Activated CD8-positive, alpha-beta T cell treated with anti-CD3 and anti-CD28 coated beads for 36 hours (primary cell): ENCODE data around the gene HSPA13. TPM values are rescaled to one million over a fixed set of nuclear protein-coding genes. Genes with fewer than 3 reads are reported as not detected.

Experiments used
- ATAC-seq: fragments of 200-7000 bp; cut with Tn5 transposase; one replicate; pipeline ENCODE4 v1.10.0; 2021; ENCODE audit warnings: mild to moderate bottlenecking, moderate library complexity
- CTCF ChIA-PET: fragments of 350-600 bp; sonication (Branson Sonifier 250); formaldehyde crosslinking; loops from one replicate; lab custom pipeline; 2021; ENCODE audit warnings: antibody characterized with exemption; lab: Charles Lee
- POLR2A ChIA-PET: fragments of 350-600 bp; sonication (Branson Sonifier 250); formaldehyde crosslinking; loops from one replicate; lab custom pipeline; 2021; ENCODE audit warnings: antibody characterized with exemption; lab: Charles Lee
- DNase-seq: peaks from one replicate; pipeline ENCODE4 v3.0.0-alpha.2; 2020
- H3K27ac Mint-ChIP-seq: one replicate; pipeline ENCODE4 v1.8.0; 2021; ENCODE audit warnings: mild to moderate bottlenecking, mixed read lengths
- H3K27me3 Mint-ChIP-seq: one replicate; pipeline ENCODE4 v1.8.0; 2021; ENCODE audit warnings: mixed read lengths
- H3K36me3 Mint-ChIP-seq: one replicate; pipeline ENCODE4 v1.8.0; 2021; ENCODE audit warnings: low read depth, mixed read lengths
- H3K4me1 Mint-ChIP-seq: one replicate; pipeline ENCODE4 v1.8.0; 2021; ENCODE audit warnings: low read depth, mixed read lengths
- H3K4me3 Mint-ChIP-seq: one replicate; pipeline ENCODE4 v1.8.0; 2021; ENCODE audit warnings: mild to moderate bottlenecking, moderate library complexity, mixed read lengths
- H3K9me3 Mint-ChIP-seq: one replicate; pipeline ENCODE4 v1.8.0; 2021; ENCODE audit warnings: mixed read lengths
- intact Hi-C: fragments of 100-400 bp; cut with micrococcal nuclease; formaldehyde crosslinking; loops from one replicate; pipeline ENCODE4 v1.10.0; 2022
- total RNA-seq, 2 experiments: library from RNA; stranded (reverse); gene quantifications; one replicate each; pipeline ENCODE4 v1.2.3, GENCODE V29; 2021
- TF ChIP-seq, protein P1 (sequence below): fragments of 200-600 bp; IDR thresholded peaks from one replicate; pipeline ENCODE4 v1.8.0; 2022; ENCODE audit warnings: antibody characterized with exemption, mild to moderate bottlenecking

HSPA13 gene
- total RNA-seq, 2 experiments from 2014 or later = 37.1 to 39.8 TPM

DNA sequence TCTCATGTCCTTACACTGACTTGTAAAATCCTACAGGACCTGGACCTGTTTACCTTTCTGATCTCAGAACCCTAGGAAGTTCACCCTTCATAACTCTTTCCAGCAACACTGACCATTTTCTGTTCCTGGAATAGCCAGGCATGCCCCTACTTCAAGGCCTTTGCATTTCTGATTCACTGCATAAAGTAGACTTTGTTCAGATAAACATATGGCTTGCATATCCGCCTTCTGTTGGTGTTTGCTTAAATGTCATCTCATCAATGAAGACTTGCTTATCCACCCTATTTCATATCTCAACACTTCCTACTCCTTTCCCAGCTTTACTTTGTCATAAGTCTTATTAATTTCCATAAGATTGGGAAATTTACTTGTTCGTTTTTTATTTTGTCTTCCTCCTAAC lies 57.4 kb downstream of the HSPA13 start:
- DNase-seq (no peak), ATAC-seq (no peak)
- POLR2A ChIA-PET = no interaction called here
- CTCF ChIA-PET = interaction anchor here (1.2 kb wide), 1 partner anchor 10 kb away, joined by 3 read pairs; no protein-coding TSS in a partner anchor
- TF ChIP-seq, protein P1, sequence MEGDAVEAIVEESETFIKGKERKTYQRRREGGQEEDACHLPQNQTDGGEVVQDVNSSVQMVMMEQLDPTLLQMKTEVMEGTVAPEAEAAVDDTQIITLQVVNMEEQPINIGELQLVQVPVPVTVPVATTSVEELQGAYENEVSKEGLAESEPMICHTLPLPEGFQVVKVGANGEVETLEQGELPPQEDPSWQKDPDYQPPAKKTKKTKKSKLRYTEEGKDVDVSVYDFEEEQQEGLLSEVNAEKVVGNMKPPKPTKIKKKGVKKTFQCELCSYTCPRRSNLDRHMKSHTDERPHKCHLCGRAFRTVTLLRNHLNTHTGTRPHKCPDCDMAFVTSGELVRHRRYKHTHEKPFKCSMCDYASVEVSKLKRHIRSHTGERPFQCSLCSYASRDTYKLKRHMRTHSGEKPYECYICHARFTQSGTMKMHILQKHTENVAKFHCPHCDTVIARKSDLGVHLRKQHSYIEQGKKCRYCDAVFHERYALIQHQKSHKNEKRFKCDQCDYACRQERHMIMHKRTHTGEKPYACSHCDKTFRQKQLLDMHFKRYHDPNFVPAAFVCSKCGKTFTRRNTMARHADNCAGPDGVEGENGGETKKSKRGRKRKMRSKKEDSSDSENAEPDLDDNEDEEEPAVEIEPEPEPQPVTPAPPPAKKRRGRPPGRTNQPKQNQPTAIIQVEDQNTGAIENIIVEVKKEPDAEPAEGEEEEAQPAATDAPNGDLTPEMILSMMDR = no peak
- H3K27ac Mint-ChIP-seq = no peak overlapping the region
- H3K4me3 Mint-ChIP-seq = no peak overlapping the region
- H3K36me3 Mint-ChIP-seq = no peaks in the 10 kb centered on the region
- H3K27me3 Mint-ChIP-seq = peaks cover 16% of the 10 kb centered on the region
- peaks cover 5% of the 10 kb centered on the region for H3K9me3 Mint-ChIP-seq
- no peaks in the 10 kb centered on the region for H3K4me1 Mint-ChIP-seq
- intact Hi-C loops = no loop called here

Other genes with a start within 250 kb of the HSPA13 start
- not detected for gene LIPI, start 172.2 kb downstream of the HSPA13 start, total RNA-seq
- gene RBM11, start 167.0 kb downstream of the HSPA13 start, total RNA-seq = 1 to 10 TPM; 2.3 to 2.7 TPM
- 10 to 100 TPM; 66.7 to 71.4 TPM for gene SAMSN1, start 163.2 kb upstream of the HSPA13 start, total RNA-seq